CD4-positive, alpha-beta T cell treated with Interleukin-17A for 1 hour (primary cell): Measurements from ENCODE around the gene SYMPK.
A peak's percentile ranks its signal among the peaks of the same experiment; 100 is the strongest.

Experiments
- DNase-seq: peaks from one replicate; pipeline ENCODE4 v3.0.0-alpha.2; 2020

The SYMPK gene

DNA sequence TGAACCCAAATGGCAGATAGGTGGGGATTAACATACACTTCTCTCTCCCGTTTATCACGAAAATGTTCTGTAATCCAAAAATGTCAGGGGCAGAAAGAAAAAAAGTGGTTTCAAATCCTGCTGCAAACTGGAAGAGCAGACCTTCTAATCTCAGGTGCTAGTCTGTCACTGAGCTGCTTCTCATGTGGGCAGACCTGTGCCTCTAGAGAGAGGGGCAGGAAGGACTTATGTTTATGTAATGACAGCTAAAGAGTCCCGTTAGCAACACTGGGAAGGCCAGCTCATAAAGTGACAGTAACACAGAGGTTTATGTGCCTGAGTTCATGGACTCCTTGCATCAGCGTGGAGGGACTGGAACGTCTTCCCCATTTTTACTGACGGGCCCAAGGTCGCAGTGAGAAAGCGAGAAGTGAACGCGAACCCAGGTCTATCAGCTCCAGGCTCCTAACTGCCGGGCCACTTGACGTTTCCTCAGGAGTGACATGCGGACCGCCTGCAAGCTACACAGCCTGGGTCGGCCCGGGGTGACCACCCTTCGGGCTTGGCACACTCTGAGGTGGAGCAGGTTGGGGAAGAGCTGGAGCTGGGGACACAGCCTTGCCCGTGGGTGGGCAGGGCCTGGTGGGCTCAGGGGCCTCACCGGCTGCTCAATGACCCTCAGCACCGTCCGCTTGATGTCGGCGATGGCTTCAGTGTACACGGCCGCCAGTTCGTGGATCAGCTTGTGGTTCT lies 38.2 kb downstream of the SYMPK start:
- no peak for DNase-seq

DNA sequence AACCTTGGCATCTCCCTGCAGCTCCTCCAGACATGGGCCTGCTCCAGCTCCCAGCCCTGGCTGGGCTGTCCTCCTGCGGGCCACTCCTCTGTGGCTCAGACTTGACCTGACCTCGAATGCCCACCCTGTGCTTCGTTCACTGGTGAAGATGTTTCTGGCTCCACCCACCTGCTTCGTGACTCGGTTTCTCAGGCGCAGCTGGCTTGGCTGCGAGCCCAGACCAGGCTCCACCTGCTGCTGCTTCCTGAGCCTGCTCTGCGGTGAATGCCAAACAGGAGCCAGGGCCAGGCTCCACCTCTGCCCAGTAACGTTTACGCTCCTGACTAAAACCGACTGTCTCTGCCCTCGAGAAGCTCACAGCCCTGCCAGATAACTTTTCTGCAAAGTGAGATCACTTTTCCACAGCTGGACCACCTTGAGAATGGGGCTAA lies 38.9 kb downstream of the SYMPK start:
- no peak for DNase-seq

DNA sequence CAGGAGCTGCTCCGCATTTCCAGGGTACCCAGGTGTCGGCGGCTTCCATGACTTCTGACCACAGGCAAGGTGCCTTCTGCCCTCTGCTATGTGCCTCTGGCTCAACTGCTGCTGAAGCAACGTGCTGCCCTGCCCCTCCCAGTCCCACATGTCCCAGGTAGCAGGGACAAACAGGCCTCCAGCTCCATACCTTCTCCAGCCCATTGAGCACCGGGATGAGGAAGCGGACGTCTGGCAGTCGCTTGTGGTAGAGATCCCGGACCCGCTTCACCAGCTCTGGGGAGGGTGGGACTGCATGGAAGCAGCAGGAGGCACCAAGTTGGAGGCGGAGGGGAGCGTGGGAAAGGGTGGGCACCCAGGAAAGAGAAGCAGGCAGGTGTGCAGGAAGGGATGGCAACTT lies 39.8 kb downstream of the SYMPK start:
- no peak for DNase-seq

DNA sequence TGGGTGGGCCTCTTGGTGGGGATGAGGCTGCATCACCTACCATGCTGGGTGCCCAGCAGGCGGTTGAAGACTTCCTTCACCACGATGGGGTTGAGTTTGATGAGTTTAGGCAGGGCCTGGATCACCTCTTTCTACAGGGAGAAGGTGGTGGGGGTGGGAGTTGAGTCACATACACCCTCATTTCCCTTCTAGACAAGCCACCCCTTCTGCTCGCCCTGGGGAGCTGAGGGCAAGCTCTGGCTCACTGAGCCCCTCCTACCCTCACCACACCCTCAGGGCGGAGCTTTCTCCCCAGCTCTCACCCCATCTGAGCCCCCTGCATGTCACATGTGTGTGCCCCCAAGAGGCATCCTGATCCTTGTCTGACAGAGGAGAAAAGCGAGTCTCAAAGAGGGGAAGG lies 40.2 kb downstream of the SYMPK start:
- no peak for DNase-seq

DNA sequence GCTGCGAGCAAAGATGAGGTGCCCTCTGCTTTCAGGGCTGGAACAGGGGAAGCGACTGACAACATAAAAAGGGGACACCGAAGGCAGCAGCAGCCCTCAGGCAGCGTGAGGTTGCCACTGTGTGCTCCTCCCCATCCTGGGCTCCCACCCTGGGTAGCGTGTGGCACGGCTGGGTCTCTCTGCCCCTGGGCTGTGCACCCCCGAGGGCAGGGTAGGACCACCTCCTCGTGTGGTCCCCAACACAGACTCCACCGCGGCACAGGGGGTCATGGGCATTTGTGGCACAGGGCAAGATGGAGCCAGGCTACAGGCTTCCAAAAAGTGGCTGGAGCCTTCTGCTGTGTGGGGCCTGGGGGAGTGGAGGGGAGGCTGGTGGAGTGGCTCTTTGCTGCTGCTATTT lies 41.4 kb downstream of the SYMPK start:
- DNase-seq, result no peak

DNA sequence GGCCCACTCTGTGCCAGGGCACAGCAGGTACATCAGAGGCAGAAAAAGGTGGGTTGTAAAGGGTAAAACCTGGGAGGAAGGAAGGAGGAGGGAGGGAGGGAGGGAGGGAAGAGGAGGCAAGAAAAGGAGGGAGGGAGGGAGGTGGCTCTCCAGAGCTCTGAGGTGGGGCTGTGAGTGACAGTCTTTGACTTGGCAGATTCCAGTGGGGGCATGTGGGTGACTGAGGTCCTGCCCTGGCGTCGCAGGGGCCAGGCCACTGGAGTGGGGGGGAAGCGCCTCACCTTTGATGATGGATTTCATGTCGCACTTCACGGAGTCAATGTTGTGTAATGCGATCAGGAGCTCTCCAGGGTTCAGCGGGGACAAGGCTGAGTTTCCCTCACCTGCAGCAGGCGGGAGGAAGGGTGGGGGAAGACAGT lies 41.8 kb downstream of the SYMPK start:
- no peak for DNase-seq

DNA sequence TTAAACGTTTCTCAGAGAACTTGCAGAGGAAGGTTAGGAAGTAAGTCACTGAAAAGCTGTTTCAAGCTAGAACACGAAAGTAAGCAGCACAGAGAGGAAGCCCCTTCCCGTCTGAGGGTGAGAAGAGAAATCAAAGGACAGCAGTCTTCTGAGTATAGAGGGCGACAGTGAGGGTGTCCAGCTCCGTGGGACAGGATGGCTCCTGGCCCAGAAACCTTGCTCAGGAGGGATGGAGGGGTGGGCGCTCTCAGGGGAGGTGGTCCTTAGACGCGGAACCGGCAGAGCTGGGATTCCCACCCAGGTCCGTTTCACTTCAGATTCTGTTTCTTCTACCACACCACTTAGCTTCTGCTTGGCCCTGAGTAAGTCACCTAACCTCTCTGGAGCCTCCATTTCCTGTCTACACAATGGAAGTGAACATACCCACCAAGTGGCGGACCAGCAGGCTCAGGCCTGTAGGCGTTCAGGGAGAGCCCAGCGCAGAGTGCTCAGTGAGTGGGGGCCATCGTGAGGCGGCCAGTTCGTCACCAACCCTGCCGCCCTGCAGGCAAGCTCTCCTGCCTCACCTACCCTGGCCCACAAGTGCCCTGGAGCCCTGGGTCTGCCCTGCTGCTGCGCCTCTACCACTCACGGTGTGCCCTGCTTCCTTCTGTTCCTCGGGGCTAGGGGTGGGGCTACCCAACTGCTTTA lies 42.4 kb downstream of the SYMPK start:
- no peak for DNase-seq

DNA sequence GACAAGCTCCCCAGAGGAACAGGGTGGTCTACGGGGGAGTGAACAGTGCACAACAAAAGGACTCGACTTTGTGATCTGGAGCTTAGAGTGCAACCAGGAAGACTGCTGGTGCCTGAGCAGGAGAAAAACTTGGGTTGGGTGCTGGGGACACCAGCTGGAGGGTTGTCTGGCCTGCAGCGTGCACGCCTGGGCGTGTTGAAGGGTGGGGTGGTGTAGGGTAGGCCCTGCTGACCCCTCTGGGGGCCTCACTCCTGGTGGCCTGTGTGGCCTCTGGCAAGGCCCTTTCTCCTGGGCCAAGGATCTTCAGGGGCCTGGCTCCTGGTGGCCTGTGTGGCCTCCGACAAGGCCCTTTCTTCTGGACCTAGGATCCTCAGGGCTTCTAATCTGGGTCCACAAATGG lies 43.2 kb downstream of the SYMPK start:
- no peak for DNase-seq

DNA sequence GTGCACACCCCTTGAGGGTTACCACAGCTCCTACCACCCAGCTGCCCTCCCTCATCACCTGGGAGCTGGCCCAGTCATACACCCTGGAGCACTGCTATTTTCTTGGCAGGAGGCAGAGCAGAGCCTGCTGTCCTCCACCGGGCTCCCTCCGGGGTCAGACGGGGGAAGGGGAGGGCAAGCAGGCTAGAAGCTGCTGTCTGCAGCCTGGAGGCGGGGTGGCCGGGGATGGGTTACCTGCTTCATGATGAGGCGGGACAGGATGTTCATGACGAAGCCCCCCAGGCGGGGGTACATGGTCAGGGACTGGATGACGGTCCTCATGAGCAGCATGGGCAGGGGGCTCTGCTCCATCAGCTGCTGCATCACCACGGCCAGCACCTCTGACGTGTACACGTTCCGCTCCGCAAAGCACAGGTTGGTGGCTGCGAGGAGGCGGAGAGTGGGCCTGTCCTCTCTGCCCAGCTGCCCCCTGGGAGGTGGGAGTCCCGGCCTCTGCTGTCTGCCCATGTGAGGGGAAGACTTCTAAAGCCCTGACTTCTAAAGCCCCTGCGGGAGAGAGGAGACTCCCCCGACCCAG lies 45.1 kb downstream of the SYMPK start:
- DNase-seq, result no peak

DNA sequence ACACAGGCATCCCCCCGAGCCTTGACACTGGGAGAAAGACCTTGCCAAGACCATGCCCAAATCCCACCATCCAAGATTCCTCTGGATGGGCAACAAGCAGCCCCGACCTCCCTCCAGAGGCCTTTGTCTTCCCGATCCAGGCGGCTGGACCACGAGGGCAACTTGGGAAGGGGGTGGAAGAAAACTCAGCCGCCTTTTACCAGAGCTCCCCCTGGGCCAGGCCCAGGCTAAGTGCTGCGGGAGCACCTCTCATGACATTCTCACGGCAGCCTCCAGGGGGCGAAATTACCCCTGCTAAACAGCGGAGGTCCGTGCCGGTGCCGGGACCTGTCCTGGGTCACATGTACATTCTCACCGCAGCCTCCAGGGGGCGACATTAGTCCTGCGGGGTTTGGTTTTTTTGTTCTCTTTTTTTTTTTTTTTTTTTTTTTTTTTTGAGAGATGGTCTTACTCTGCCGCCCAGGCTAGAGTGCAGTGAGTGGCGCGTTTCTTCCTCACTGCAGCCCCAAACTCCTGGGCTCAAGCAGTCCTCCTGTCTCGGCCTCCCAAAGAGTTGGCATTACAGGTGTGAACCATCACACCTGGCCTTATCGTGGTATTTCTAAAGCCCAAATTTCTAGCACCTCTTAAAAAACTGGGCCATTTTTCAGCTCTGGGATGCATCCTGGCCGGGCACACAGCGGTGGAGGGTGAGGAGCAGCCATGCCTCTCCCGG lies 45.8 kb downstream of the SYMPK start:
- DNase-seq, result peak; percentile 96

DNA sequence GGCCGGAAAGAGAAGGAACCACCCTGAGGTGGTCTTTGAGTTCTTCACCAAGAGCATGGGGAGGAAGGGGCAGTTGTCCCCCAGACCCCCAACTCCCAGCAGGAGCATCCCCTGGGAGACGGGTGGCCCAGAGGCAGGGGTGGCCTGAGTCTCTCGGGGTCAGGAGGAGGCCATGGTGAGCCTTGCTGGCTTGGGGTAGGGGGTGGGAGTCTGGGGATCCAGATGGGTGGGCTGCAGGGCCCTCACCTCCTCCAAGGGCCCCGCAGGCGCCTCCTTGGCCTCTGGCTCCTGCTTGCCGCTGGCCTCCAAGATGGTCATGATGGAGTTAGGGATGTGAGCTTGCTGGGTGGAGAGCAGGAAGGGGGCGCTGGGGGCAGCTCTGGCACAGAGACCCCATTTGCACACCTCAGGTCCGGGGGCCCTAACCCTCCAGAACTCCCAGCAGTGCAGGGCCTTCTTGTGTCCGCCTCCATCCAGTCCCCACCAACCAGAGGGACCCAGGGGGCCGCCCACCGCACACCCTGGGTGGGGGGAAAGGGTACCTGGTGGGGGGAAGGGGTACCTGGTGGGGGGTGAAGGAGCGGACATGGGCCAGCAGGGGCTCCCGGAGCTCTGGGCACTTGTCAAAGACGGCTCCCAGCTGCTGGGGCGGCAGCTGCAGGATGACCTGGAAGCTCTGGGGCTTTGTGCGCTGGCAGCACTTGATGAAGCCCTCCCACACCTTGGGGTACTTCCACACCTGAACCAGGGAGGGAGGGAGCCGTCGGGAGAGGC lies 46.5 kb downstream of the SYMPK start:
- DNase-seq, result no peak

DNA sequence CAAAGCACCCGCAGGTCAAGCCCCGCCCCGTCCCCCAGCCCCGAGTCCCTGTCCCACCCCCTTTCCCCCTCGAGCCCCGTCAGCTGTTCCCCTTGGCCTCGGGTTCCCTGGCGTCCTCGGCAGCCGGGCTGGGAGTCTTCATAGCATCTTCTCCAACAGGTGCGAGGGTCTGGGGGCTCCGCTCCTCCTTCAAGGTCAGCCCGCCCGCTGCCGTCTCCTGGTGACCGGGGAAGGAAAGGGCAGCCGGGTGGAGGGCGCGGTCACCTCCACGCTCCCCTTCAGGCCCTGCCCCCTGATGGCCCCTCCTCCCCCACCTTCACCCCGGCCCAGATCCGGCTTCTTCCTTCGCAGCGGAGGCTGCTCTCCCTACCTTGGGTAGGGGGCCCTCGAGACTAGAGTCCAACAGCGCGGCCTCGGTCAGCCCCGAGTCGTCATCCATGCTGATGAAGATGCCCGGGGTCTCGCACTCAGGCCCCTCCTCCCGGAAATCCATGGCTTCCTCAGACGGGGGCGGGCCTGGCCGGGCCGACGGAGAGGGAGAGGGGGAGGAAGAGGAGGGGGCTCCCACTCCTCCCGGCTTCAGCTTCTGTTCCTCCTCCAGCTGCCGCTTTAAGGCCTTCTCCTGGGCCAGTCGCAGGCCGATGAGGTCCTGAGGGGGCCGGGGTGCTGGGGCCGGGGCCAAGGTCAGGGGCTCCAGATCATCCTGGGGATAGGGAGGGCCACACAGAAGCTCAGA lies 47.3 kb downstream of the SYMPK start:
- DNase-seq, result no peak

DNA sequence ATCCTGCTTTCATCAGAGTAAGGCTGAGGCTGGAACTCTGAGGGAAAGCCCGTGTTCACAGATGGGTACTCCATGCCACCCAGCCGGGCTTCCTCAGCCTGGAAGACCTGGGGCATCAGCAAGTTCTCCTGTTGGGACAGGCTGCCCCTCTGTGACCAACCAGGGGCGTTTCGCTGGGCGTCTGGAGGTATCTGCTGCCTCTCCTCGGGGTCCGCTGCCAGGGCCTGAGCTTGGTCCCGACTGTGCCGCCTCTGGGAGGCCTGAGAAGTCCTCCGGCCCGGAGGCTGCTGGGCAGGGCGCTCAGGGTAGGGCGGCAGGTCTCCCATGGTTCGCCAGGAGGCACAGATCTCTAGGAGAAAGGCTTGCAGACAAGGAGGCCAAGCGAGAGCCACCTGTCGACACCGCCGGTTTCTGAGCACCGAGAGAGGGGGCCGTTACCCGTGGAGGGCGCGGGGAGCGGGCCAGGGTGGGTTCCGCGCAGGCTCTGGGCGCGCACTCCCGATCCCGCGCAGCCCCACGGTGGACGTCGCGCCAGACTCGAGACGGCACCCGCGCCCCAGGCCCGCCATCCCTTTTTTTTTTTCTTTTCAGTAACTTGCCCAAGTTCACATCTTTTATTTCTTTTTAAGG lies 48.0 kb downstream of the SYMPK start, which contains the start of gene RSPH6A:
RSPH6A (minus strand) TSS at position 458 of the 630 bp plus-strand sequence; CDS start at position 326, 132 bp downstream.
- DNase-seq, result no peak

DNA sequence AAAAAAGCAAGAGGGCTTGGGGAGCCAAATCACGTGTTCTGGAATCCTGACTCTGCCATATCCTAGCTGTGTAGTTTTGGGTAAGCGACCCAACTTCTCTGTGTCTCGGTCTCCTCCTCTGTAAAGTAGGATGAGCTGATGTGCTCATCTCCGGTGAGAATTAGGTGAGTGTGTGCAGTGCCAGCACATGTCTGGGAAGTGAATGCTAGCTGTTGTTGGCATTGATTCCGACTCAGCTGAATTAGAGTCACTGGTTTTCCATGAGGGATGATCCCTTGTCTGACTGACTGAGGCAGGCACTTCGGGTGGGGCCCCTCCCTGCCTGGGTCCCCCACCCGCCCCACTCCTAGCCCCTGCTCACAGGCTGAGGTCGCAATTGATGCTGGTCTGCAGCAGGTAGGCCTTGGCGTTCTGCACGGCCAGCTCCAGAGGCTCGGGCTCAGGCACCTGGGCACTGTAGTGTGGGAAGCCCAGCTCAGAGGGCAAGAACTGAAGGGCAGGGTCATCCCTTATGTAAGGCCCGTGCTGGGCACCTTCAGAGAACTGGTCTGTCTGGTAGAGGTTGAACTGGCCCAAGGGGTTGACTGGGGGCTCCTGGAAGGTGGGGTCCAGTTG lies 48.7 kb downstream of the SYMPK start:
- no peak for DNase-seq

DNA sequence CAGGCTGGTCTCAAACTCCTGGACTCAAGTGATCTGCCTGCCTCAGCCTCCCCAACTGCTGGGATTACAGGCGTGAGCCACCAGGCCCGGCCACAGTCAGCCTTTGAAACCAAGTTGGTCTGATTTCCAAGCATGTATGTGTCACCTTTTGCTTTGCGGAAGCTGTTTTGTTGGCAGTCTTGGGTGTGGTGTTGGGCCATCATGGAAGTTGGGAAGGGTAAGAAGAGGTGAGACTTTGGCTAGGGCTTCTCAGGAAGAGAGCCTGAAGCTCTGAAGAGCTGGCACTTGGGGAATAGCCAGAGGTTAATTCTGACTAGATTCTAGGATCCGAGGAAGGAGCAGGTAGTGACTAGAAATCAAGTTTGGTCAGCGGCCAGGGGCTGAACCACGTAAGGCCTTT lies 50.6 kb downstream of the SYMPK start:
- no peak for DNase-seq

DNA sequence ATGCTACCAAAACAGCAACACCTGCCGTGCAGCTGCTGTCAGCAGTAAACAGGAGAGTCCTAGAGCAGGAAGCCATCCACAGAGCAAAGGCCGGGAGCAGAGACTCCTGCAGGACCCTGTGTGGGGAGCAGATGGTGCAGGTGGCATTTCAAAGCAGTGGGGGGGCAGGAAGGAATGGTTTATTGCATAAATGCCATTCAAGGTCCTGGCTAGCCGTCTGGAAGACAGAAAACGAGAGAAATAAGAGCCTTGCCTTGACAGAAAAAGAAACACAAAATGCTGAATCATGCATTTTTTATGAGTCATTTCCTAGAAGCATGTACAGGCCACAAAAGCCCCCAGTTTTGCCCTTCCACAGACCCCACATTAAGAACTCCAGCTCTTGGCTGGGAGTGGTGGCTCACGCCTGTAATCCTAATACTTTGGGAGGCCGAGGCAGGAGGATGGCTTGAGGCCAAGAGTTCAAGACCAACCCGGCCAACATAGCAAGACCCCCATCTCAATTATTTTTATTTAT lies 53.2 kb downstream of the SYMPK start:
- no peak for DNase-seq

DNA sequence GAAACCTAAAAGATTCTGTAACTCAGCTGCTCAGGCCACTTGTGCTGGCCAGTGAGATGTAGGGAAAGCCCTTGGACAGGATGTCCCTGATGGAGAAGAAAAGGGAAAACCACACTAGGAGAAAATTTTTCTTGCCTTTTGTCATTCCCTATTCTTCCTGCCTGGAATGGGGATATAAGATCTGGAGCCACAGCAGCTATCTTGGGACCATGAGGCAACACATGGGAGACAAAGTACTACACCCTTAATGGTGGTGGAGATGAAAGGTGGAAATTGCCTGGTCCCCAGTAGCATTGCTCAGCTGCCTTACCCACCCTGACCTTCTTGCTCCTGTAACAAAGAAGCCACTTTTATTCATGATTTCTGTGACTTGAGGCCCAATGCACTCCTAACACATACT lies 57.2 kb downstream of the SYMPK start:
- DNase-seq, result no peak

DNA sequence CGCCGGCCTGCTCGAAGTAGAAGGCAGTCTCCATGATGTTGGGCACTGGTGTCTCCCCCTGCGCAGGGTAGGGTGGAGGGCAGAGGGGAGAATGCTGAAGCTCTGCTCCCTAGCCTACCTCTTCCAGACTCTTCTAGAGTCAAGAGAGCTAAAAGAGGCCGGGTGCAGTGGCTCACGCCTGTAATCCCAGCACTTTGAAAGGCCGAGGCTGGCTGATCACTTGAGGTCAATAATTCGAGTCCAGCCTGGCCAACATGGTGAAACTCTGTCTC lies 58.1 kb downstream of the SYMPK start:
- DNase-seq, result no peak

DNA sequence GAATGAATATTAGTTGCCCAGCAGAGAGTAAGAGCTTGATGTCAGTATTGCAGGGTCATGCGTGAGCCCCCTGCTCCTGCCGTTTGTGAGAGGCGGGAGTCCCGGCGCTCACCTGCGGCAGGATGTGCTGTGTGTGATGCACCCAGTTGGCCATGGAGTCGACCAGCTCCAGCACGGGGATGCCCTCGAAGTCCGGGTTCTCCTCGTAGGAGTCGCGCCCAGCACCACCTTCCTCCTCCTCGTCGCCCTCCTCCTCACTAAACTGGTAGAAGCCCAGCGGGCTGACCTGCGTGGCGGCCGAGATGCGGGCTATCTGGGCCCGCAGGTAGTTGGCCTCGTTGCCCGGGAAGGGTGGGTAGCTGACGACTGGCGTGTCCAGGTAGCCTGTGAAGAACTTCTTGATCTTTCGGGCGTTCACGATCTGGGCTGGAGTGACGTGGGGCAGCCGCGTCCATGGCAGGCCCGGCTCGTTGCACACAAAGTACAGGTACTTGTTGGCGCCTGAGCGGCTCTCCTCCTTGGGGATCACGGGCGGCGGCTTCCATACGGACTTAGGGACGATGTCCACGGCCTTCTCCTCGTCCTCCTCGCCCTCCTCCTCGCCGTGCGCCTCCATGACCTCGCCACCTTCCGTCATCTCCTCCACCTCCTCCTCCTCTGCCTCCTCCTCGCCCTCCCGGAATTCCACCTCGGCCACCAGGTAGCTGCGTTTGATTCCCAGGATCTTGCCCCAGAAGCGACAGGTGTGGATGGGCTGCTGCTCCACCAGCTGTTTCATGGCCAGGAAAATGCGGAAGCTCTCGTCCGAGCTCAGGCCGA lies 58.6 kb downstream of the SYMPK start:
- no peak for DNase-seq

DNA sequence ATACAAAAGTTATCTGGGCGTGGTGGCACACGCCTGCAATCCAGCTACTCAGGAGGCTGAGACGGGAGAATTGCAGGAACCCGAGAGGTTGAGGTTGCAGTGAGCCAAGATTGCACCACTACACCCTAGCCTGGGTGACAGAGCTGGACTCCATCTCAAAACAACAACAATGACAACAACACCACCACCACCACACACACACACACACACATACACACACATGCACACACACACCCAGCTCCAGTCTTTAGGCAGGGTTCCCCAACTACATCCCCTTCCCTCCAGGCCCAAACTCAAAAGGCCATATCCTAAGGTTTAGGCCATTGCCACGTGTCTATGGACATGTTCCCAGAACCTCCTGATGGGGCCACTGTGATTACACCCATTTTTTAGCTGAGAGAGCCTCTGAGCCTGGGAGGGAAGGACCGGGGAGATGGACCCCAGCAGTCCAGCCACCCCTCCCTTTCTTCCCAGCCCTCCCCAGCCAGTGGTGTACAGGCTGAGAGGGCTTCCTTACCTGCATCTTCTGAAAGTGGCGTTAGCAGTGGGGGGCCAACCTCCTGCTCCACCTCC lies 61.3 kb downstream of the SYMPK start:
- no peak for DNase-seq
